OCI-LY1 (cell line): ENCODE measurements around the gene GPT2.

Experiments
- H2AFZ ChIP-seq: fragments of 200-600 bp; sonication (generic), shearing (Covaris generic); 2 replicates; pipeline ENCODE4 v1.6.0; 2014; ENCODE audit warnings: antibody characterized with exemption, mild to moderate bottlenecking, low read length
- H3F3A ChIP-seq: fragments of 200-600 bp; sonication (generic), shearing (Covaris generic); 2 replicates; pipeline ENCODE4 v1.6.0; 2014; ENCODE audit warnings: mild to moderate bottlenecking, antibody characterized with exemption, low read length, moderate library complexity; ENCODE audit not compliant: insufficient read depth
- H3K27ac ChIP-seq: fragments of 200-600 bp; sonication (generic); 2 replicates; pipeline ENCODE4 v1.5.1; 2014; ENCODE audit warnings: low read length, mixed run types, mild to moderate bottlenecking, low read depth; ENCODE audit not compliant: poor library complexity, severe bottlenecking
- H3K27me3 ChIP-seq: fragments of 200-600 bp; sonication (generic); 2 replicates; pipeline ENCODE4 v1.6.0; 2014; ENCODE audit warnings: antibody characterized with exemption, mild to moderate bottlenecking, low read length, moderate library complexity; ENCODE audit not compliant: insufficient read depth
- H3K36me3 ChIP-seq: fragments of 200-600 bp; sonication (generic); 2 replicates; pipeline ENCODE4 v1.6.1; 2014; ENCODE audit warnings: mild to moderate bottlenecking, antibody characterized with exemption, low read length, moderate library complexity, mixed read lengths; ENCODE audit not compliant: insufficient read depth
- H3K4me1 ChIP-seq: fragments of 200-600 bp; sonication (generic); 2 replicates; pipeline ENCODE4 v1.5.1; 2014; ENCODE audit warnings: mild to moderate bottlenecking, low read length, moderate library complexity; ENCODE audit not compliant: insufficient read depth, severe bottlenecking
- H3K4me2 ChIP-seq: fragments of 200-600 bp; sonication (generic), shearing (Covaris generic); 2 replicates; pipeline ENCODE4 v1.6.1; 2014; ENCODE audit warnings: low read length
- H3K4me3 ChIP-seq: fragments of 200-600 bp; sonication (generic); 2 replicates; pipeline ENCODE4 v1.5.1; 2014; ENCODE audit warnings: low read length, low read depth, mild to moderate bottlenecking, mixed read lengths; ENCODE audit not compliant: poor library complexity, severe bottlenecking
- H3K79me2 ChIP-seq: fragments of 200-600 bp; shearing (Covaris generic); 2 replicates; pipeline ENCODE4 v1.6.1; 2016; ENCODE audit warnings: mixed run types, low read length, mixed read lengths; ENCODE audit not compliant: insufficient read depth
- H3K9ac ChIP-seq: fragments of 200-600 bp; sonication (generic), shearing (Covaris generic); 2 replicates; pipeline ENCODE4 v1.6.1; 2014; ENCODE audit warnings: mild to moderate bottlenecking, low read length, mixed read lengths
- H3K9me2 ChIP-seq: fragments of 200-600 bp; sonication (generic), shearing (Covaris generic); 2 replicates; pipeline ENCODE4 v1.6.1; 2014; ENCODE audit warnings: low read depth, mild to moderate bottlenecking, low read length, mixed read lengths
- H3K9me3 ChIP-seq: fragments of 200-600 bp; shearing (Covaris generic); 2 replicates; pipeline ENCODE4 v1.6.1; 2014; ENCODE audit warnings: low read length, mixed read lengths
- H4K20me1 ChIP-seq: fragments of 200-600 bp; sonication (generic), shearing (Covaris generic); 2 replicates; pipeline ENCODE4 v1.6.0; 2016; ENCODE audit warnings: mild to moderate bottlenecking, low read length; ENCODE audit not compliant: insufficient read depth
- EZH2 ChIP-seq: fragments of 200-600 bp; sonication (generic), shearing (Covaris generic); IDR thresholded peaks from 2 replicates; pipeline ENCODE4 v1.8.0; 2017; ENCODE audit warnings: borderline replicate concordance, mixed run types, mild to moderate bottlenecking, antibody characterized with exemption, low read length, moderate library complexity, mixed read lengths
- TF ChIP-seq, protein P1 (sequence below): fragments of 200-600 bp; sonication (generic), shearing (Covaris generic); IDR thresholded peaks from 2 replicates; pipeline ENCODE4 v1.5.1; 2017; ENCODE audit warnings: mild to moderate bottlenecking, antibody characterized with exemption, low read length, moderate library complexity, mixed read lengths

The GPT2 gene

DNA sequence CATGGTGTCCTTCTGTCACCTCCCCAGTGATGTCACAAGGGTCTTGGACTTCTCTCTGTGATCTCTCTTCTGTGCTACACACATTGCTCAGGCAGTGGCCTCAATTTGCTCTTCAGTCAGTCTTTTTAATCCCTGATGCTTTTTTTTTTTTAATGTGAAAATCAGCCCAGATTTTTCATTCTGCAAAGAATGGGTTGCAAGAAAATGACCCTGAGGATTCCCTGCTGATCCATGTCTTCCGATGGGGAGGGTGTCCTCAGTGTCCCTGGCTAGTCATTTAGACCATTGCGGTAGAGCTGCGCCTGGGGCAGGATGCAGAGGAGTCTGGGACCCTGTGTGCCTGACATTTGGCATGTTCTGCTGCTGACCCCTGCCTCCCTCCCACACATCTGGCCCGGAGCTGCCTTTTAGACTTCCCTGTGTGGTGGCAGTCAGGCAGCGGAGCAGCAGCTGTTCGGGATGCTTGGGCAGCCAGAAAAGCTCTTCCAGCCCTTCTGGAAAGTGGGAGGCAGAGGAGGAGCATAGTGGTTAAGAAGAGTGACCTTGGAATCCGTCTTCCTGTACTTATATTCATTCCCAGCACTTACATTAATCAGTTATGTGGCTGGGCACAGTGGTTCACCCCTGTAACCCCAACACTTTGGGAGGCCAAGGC lies 12.3 kb downstream of the GPT2 start:
- H3K4me3 ChIP-seq = no peak overlapping the region
- no peak overlapping the region for H3K9ac ChIP-seq
- H3F3A ChIP-seq = no peaks in the 10 kb centered on the region
- H3K27me3 ChIP-seq = no peaks in the 10 kb centered on the region
- no peak for TF ChIP-seq EZH2
- TF ChIP-seq, protein P1, sequence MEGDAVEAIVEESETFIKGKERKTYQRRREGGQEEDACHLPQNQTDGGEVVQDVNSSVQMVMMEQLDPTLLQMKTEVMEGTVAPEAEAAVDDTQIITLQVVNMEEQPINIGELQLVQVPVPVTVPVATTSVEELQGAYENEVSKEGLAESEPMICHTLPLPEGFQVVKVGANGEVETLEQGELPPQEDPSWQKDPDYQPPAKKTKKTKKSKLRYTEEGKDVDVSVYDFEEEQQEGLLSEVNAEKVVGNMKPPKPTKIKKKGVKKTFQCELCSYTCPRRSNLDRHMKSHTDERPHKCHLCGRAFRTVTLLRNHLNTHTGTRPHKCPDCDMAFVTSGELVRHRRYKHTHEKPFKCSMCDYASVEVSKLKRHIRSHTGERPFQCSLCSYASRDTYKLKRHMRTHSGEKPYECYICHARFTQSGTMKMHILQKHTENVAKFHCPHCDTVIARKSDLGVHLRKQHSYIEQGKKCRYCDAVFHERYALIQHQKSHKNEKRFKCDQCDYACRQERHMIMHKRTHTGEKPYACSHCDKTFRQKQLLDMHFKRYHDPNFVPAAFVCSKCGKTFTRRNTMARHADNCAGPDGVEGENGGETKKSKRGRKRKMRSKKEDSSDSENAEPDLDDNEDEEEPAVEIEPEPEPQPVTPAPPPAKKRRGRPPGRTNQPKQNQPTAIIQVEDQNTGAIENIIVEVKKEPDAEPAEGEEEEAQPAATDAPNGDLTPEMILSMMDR = no peak
- H3K27ac ChIP-seq = no peak overlapping the region
- H3K4me1 ChIP-seq = no peaks in the 10 kb centered on the region
- no peaks in the 10 kb centered on the region for H4K20me1 ChIP-seq
- H3K36me3 ChIP-seq = peaks cover 24% of the 10 kb centered on the region; the same call in 1 of the 2 replicates
- no peaks in the 10 kb centered on the region for H3K9me2 ChIP-seq
- no peak overlapping the region for H2AFZ ChIP-seq
- no peaks in the 10 kb centered on the region for H3K9me3 ChIP-seq
- H3K79me2 ChIP-seq = peaks cover 11% of the 10 kb centered on the region; the same call in 1 of the 2 replicates
- no peak overlapping the region for H3K4me2 ChIP-seq

DNA sequence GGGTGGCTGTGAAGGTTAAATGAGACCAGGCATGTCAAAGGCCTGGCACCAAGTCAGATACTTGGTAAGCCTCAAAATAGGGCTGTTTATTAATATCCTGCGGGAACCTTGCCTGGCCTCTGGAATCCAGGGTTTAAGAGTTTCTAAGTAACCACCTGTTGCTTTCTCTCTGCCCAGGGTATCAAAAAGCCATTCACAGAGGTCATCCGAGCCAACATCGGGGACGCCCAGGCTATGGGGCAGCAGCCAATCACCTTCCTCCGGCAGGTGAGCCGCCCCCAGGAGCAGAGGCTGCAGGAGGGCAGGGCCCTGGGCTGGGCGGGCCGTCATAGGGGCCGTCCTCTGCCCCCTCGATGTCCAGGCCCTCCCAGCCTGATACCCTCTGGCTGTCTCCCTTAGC lies 13.3 kb downstream of the GPT2 start:
- Histone ChIP-seq H3K9me3 (no peaks in the 10 kb centered on the region), H3K9me2 (no peaks in the 10 kb centered on the region), H3K4me2 (no peak overlapping the region), H3F3A (no peaks in the 10 kb centered on the region), H3K79me2 (peaks cover 4% of the 10 kb centered on the region; the same call in 1 of the 2 replicates), H3K4me3 (no peak overlapping the region), H4K20me1 (no peaks in the 10 kb centered on the region), H3K27ac (no peak overlapping the region), H3K27me3 (no peaks in the 10 kb centered on the region), H2AFZ (no peak overlapping the region), H3K4me1 (no peaks in the 10 kb centered on the region), H3K9ac (no peak overlapping the region), H3K36me3 (peaks cover 28% of the 10 kb centered on the region; the same call in 1 of the 2 replicates)
- TF ChIP-seq, protein P1 = no peak
- no peak for TF ChIP-seq EZH2

DNA sequence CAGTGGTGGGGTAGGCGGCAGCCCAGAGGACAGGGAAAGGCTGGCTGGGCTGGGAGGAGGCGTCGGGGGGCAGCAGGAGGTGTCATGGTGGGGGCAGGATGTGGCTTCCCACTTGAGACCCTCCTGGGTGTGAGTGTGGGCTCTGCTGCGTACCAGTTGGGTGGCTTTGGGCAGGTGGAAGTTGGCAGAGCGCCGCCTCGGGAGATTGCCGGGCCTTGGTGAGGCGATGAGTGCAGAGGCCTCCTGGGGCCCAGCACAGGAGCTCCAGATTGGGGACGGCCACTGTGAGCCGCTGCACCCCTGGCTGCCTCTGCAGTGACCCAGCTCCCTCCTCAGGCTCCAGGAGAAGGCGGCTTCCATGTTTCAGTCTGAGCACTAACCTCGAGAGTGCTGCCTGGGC lies 13.8 kb downstream of the GPT2 start:
- peaks cover 27% of the 10 kb centered on the region; the same call in 1 of the 2 replicates for H3K36me3 ChIP-seq
- H2AFZ ChIP-seq = no peak overlapping the region
- H3K4me3 ChIP-seq = no peak overlapping the region
- no peaks in the 10 kb centered on the region for H3K27me3 ChIP-seq
- no peaks in the 10 kb centered on the region for H3K9me2 ChIP-seq
- no peak overlapping the region for H3K27ac ChIP-seq
- H3K9ac ChIP-seq = no peak overlapping the region
- no peaks in the 10 kb centered on the region for H3F3A ChIP-seq
- no peak overlapping the region for H3K4me2 ChIP-seq
- H3K4me1 ChIP-seq = no peaks in the 10 kb centered on the region
- no peaks in the 10 kb centered on the region for H3K79me2 ChIP-seq
- no peaks in the 10 kb centered on the region for H4K20me1 ChIP-seq
- TF ChIP-seq, protein P1 = no peak
- TF ChIP-seq EZH2 = no peak
- H3K9me3 ChIP-seq = no peaks in the 10 kb centered on the region
